Right renal pelvis (tissue), 4 donors: ENCODE results near the gene PPP1R14B. TPM values are rescaled to one million over a fixed set of nuclear protein-coding genes. Genes with fewer than 3 reads are reported as not detected.
A peak's percentile ranks its signal among the peaks of the same experiment; 100 is the strongest.

Source experiments
- DNase-seq, 4 donors: peaks; one replicate each; pipeline ENCODE4 v3.0.0-alpha.2; 2013; ENCODE audit warnings: low read depth in 4 of 4, low spot score in 3 of 4, missing footprints in 1 of 4
- polyA plus RNA-seq, 4 donors: library from polyadenylated mRNA; unstranded; fragments of 120-200 nt; gene quantifications; one replicate each; pipeline ENCODE4 v1.2.1, GENCODE V29; 2013; ENCODE audit not compliant: insufficient read length in 4 of 4

The PPP1R14B gene
- polyA plus RNA-seq, 4 donors, result 61.9 to 88.4 (median 74.0) TPM

- no peak for DNase-seq
These were observed 13.8 kb downstream of the PPP1R14B start for GRCh38 chr11:64232967-64233315.

- DNase-seq, result no peak
These were observed 14.4 kb downstream of the PPP1R14B start for GRCh38 chr11:64232182-64232966.

DNA sequence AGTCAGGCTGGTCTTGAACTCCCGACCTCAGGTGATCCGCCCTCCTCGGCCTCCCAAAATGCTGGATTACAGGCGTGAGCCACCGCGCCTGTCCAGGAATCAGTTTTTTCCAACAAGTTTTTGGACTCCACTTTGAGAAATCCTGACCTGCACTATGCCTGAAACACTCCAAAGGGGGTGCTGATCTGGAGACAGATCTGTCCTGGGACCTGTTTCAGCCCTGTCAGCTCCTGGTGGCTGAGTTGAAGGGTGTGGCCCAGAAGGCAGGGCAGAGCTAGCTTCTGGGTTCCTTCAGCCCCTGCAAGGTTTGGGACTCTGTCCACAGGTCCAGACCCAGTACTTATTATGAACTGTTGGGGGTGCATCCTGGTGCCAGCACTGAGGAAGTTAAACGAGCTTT is 15.2 kb downstream of the PPP1R14B start:
- DNase-seq, result no peak

- no peak for DNase-seq
These were observed 15.8 kb downstream of the PPP1R14B start for GRCh38 chr11:64230985-64231365.

GRCh38 chr11:64230171-64230984 is 16.4 kb downstream of the PPP1R14B start, which contains the start of gene DNAJC4:
TSS of gene DNAJC4 (plus strand) at chr11:64230548. CDS start at chr11:64230855, 307 bp downstream.
- peak; percentile 88 to 95 (median 93) for DNase-seq

- DNase-seq, result no peak
These were observed 17.0 kb downstream of the PPP1R14B start for GRCh38 chr11:64229744-64230170.

DNA sequence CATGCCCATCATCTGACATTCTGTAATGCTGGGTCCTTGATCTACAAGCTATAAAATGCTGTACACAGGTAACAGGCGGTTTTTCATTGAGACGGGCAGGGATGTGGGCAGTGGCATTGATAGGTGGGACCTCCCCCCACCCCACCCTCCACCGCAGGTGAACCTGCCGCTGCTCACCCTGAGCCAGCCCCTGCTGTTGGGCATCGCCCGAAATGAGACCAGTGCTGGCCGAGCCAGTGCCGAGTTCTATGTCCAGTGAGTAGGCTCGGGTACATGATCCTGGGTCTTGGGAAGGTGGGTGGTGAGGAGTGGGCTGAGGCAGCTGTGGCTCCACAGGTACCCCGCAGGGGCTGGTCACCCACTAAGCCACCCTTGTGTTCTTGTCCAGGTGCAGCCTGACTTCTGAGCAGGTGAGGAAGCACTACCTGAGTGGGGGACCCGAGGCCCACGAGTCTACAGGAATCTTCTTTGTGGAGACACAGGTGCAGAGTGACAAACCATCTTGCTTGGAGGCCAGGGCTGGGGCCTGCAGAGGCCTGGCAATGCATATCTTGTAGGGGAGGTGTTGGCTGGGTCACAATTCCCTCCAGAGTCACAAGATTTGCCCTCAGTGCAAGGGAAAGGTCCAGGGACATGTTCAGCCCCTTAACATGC is 17.5 kb downstream of the PPP1R14B start:
- DNase-seq, result no peak

DNA sequence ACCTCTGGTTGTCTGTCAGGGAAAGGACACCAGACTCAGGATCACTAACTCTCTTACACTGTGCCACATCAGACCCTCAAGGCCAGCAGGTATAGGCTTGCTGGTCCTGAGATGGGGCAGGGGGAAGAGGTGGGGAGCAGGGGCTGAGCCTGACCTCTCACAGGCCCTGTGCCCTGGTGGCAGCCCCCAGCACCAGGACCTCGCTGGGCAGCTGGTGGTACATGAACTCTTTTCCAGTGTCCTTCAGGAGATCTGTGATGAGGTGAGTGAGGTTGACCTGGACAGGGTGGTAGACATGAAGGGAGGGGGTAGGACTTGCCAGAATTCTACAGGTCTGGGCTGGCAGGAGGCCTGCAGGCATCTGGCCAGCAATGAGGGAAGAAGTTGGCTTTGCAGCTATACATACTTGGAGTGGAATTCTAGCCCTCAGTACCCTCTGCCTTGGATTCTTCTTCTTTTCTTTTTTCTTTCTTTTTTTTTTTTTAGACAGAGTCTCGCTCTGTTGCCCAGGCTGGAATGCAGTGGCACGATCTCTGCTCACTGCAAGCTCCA is 19.3 kb downstream of the PPP1R14B start:
- no peak for DNase-seq

DNA sequence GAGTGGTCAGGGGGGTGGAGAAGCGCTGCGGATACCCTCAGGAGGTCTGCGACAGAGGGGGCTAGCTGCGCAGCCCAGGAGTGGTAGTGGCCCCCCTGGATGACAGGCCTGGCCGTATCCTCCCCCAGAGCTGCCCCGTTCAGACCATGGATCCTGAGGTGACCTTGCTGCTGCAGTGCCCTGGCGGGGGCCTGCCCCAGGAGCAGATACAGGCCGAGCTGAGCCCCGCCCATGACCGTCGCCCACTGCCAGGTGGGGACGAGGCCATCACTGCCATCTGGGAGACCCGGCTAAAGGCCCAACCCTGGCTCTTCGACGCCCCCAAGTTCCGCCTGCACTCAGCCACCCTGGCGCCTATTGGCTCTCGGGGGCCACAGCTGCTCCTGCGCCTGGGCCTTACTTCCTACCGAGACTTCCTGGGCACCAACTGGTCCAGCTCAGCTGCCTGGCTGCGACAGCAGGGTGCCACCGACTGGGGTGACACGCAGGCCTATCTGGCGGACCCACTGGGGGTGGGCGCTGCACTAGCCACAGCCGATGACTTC is 20.2 kb downstream of the PPP1R14B start:
- no peak for DNase-seq

DNA sequence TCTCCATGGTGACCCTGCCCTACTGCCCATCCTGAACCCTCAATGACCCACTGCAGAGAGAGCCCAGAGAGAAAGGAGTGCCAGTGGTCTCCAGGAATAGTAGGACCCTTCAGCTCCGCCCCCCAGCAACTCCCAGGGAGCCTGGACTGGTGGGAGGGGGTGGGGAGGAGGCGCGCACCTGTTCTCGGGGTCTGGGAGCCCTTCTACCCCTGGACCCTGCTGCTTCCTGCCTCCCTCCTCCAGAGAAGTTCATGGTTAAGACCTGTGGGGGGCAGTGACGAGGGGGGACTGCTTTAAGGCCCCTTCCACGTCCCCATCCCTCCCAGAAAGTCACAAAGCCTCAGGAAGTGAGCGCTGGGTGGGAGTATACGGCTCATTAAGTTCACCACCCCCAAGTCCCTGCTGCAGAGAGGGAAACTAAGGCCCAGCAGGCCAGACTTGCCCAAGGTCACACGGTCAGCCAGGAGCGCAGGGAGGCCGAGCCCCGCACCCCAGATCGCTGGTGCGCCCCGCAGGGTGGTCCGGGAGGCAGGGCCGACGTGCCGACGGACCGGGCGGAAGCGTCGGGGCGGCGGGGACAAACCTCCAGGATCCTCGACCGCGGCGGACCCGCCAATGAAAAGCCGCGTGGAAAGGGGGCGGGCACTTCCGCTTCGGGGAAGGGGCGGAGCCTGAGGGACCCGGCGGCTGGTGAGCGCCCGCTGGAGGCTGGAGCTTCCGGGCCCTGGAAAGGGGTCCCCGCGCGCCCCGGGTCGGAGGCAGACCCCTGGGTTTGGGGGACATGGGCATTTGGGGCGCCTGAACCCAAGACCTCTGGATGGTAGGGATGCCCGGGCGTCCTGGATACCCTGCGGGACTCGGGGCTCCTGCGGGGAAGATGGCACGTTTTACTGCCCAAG is 20.9 kb downstream of the PPP1R14B start, which contains the start of the genes NUDT22 and TRPT1:
Gene NUDT22 (plus strand): TSS at position 667 of the 899 bp plus-strand sequence. CDS start 379 bp downstream, outside the sequence.
Gene TRPT1 (minus strand): TSS at position 579 of the 899 bp plus-strand sequence. CDS start 326 bp downstream, at position 253.
- DNase-seq, result no peak

GRCh38 chr11:64224891-64225607 is 21.7 kb downstream of the PPP1R14B start:
- no peak for DNase-seq

DNA sequence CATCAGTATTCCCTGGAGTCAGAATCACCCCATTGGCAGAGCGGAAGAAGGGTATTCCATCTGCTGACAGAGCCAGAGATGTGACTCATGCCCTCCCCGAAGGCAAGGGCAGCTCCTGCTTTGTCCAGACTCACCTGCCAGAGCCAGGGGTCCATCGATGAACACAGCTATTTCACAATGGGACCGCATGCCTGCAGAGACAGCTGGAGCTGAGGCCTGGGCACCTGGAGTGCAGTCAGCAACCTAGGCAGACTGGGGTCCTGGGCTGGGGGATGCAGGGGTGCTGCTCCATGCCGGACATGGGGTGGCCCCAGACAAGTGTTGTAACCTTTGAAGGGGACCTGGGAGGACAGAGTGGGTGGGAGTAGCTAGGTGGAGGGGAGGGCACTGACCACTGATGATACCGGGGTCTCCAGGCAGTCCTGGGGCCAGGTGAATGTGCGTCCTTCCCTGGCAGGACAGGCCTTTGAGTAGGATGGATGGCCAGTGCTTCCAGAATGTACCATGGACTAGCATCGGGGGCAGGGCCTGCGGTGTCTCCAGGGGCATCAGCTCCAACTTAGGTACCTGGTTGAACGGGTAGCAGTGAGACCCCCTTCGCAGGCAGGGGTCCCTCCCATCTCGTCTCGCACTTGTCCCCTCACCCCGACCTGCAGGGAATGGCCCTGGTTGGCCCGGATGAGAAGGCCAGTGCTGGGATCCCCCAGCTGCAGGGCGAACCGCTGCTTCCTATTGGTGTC is 22.4 kb downstream of the PPP1R14B start:
- DNase-seq, result no peak

- no peak for DNase-seq
These were observed 23.6 kb downstream of the PPP1R14B start for GRCh38 chr11:64223001-64223651.

DNA sequence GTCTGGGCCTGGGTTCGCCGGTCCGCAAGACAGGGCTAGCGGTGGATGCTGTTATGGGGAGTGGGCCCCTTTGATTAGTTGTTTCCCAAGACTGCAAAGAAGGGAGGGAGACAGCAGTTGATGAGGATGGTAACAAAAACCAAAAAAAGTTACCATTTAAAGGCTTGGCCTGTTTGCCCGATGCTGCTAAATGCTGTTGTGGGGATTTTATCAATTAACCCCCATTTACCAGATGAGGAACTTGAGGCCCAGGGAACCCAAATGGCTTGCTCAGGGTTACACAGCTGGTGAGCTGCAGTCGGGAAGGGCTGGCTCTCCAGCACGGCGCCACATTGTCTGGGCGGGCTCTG is 24.1 kb downstream of the PPP1R14B start:
- DNase-seq, result no peak

GRCh38 chr11:64220798-64221197 is 25.9 kb downstream of the PPP1R14B start:
- no peak for DNase-seq

DNA sequence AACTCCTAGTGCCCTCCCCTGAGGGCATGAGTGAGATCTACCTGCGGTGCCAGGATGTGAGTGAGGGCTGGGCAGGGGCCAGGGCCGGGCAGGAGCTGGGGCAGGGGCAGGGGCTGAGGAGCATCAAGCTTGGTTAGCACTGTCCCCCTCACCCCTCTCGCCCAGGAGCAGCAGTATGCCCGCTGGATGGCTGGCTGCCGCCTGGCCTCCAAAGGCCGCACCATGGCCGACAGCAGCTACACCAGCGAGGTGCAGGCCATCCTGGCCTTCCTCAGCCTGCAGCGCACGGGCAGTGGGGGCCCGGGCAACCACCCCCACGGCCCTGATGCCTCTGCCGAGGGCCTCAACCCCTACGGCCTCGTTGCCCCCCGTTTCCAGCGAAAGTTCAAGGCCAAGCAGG is 26.5 kb downstream of the PPP1R14B start:
- DNase-seq, result no peak

DNA sequence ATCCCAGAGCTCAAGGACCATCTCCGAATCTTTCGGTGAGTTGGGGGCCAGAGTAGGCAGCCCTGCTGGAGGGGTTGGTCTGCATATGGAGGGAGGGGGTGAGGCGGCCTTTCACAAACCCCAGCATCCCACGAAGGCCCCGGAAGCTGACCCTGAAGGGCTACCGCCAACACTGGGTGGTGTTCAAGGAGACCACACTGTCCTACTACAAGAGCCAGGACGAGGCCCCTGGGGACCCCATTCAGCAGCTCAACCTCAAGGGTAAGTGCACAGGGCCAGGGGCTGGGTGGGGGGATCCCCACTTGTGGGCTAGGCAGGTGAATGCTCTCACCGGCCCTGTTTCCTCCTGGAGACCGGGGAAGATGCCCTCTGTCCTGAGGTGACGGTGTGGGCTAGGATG is 27.0 kb downstream of the PPP1R14B start:
- no peak for DNase-seq

DNA sequence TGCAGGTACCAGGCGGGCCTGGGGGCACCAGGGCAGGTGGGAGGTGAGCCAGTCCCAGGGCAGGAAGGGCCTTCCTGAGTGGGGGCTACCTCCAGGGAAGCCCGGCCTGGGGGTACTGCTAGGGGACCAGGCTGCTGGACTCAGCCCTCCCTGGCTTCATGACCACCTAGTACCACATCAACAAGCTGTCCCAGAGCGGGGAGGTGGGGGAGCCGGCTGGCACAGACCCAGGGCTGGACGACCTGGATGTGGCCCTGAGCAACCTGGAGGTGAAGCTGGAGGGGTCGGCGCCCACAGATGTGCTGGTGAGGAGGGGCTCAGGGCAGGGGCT is 27.4 kb downstream of the PPP1R14B start:
- DNase-seq, result no peak
